GM12878 (cell line): ENCODE results near the gene UNC13D. TPM values are rescaled to one million over a fixed set of nuclear protein-coding genes. Genes with fewer than 3 reads are reported as not detected.
A peak's percentile ranks its signal among the peaks of the same experiment; 100 is the strongest.

Source experiments
- ATF2 ChIP-seq: IDR thresholded peaks from 2 replicates; pipeline ENCODE4 v1.6.1; 2012; ENCODE audit warnings: low read length, inconsistent platforms
- BCL11A ChIP-seq: IDR thresholded peaks from 2 replicates; pipeline ENCODE4 v1.6.1; 2011; ENCODE audit warnings: low read depth, low read length
- CBX3 ChIP-seq: fragments of 200-600 bp; sonication (generic); IDR thresholded peaks from 2 replicates; pipeline ENCODE4 v1.6.1; 2016; ENCODE audit warnings: low read depth, borderline replicate concordance
- CREM ChIP-seq: IDR thresholded peaks from 2 replicates; pipeline ENCODE4 v1.6.1; 2014; ENCODE audit warnings: antibody characterized with exemption, low read depth
- ELK1 ChIP-seq: IDR thresholded peaks from 2 replicates; pipeline ENCODE4 v1.6.1; 2012; ENCODE audit warnings: low read depth, low read length, improper control_type of control experiment
- IKZF1 ChIP-seq: fragments of 450-650 bp; conservative IDR thresholded peaks from 2 replicates; pipeline ENCODE4 v1.6.1; 2017; ENCODE audit warnings: antibody characterized with exemption, mild to moderate bottlenecking
- LARP7 ChIP-seq: fragments of 450-650 bp; IDR thresholded peaks from 2 replicates; pipeline ENCODE4 v1.6.1; 2017; ENCODE audit warnings: mild to moderate bottlenecking
- MTA2 ChIP-seq: fragments of 450-650 bp; IDR thresholded peaks from 2 replicates; pipeline ENCODE4 v1.6.1; 2016; ENCODE audit warnings: low read depth, mild to moderate bottlenecking, moderate library complexity
- MTA3 ChIP-seq: IDR thresholded peaks from 2 replicates; pipeline ENCODE4 v1.6.1; 2012; ENCODE audit warnings: low read length, inconsistent platforms, borderline replicate concordance
- NR2F1 ChIP-seq: fragments of 450-650 bp; conservative IDR thresholded peaks from 2 replicates; pipeline ENCODE4 v1.6.1; 2017; ENCODE audit warnings: mild to moderate bottlenecking
- PKNOX1 ChIP-seq: fragments of 450-650 bp; IDR thresholded peaks from 2 replicates; pipeline ENCODE4 v1.6.1; 2016; ENCODE audit warnings: mild to moderate bottlenecking
- PML ChIP-seq: IDR thresholded peaks from 2 replicates; pipeline ENCODE4 v1.6.1; 2012; ENCODE audit warnings: low read length, inconsistent platforms
- POLR2A ChIP-seq: IDR thresholded peaks from 2 replicates; pipeline ENCODE4 v1.6.1; 2011; ENCODE audit warnings: low read depth, mild to moderate bottlenecking, low read length
- POLR2AphosphoS2 ChIP-seq: IDR thresholded peaks from 2 replicates; pipeline ENCODE4 v1.6.1; 2011; ENCODE audit warnings: low read depth, mild to moderate bottlenecking, low read length, improper control_type of control experiment, moderate library complexity
- POU2F2 ChIP-seq: IDR thresholded peaks from 3 replicates; pipeline ENCODE4 v1.6.1; 2011; ENCODE audit warnings: low read depth, mild to moderate bottlenecking, low read length, borderline replicate concordance
- RAD21 ChIP-seq: IDR thresholded peaks from 2 replicates; pipeline ENCODE4 v1.6.1; 2011; ENCODE audit warnings: mild to moderate bottlenecking, low read depth, low read length, moderate library complexity; ENCODE audit not compliant: insufficient read depth
- RB1 ChIP-seq: fragments of 450-650 bp; formaldehyde crosslinking; IDR thresholded peaks from 2 replicates; pipeline ENCODE4 v1.6.1; 2017; ENCODE audit warnings: mild to moderate bottlenecking, borderline replicate concordance
- SIN3A ChIP-seq: IDR thresholded peaks from 2 replicates; pipeline ENCODE4 v1.6.1; 2012; ENCODE audit warnings: low read depth, low read length, improper control_type of control experiment
- SMARCA5 ChIP-seq: fragments of 450-650 bp; IDR thresholded peaks from 2 replicates; pipeline ENCODE4 v1.6.1; 2017; ENCODE audit warnings: mild to moderate bottlenecking
- SMC3 ChIP-seq: IDR thresholded peaks from 2 replicates; pipeline ENCODE4 v1.6.1; 2011; ENCODE audit warnings: low read length, improper control_type of control experiment, borderline replicate concordance
- SP1 ChIP-seq: IDR thresholded peaks from one replicate; pipeline ENCODE4 v1.6.1; 2011; ENCODE audit warnings: low read depth, low read length
- STAT1 ChIP-seq: fragments of 450-650 bp; conservative IDR thresholded peaks from 2 replicates; pipeline ENCODE4 v1.6.1; 2014; ENCODE audit warnings: antibody characterized with exemption, mild to moderate bottlenecking
- TAF1 ChIP-seq: IDR thresholded peaks from 2 replicates; pipeline ENCODE4 v1.6.1; 2011; ENCODE audit warnings: mild to moderate bottlenecking, low read depth, low read length, borderline replicate concordance
- TCF12 ChIP-seq: IDR thresholded peaks from 2 replicates; pipeline ENCODE4 v1.6.1; 2011; ENCODE audit warnings: low read depth, mild to moderate bottlenecking, low read length
- YY1 ChIP-seq: IDR thresholded peaks from 2 replicates; pipeline ENCODE4 v1.6.1; 2011; ENCODE audit warnings: low read depth, mild to moderate bottlenecking, low read length
- ZBTB4 ChIP-seq: fragments of 450-650 bp; formaldehyde crosslinking; IDR thresholded peaks from 2 replicates; pipeline ENCODE4 v1.4.0; 2022; ENCODE audit warnings: mild to moderate bottlenecking, moderate library complexity
- polyA plus RNA-seq, 11 experiments: library from polyadenylated mRNA; depleted of rRNA in 4 of 11; unstranded in 6 of 11; stranded (reverse) in 5 of 11; fragments of >200 nt; fragmentation: Nextera tagmentation in 4 of 11; fragmentation: Illumina TruSeq in 1 of 11; extraction: Ambion mirVana in 4 of 11; extraction: Trizol in 1 of 11; gene quantifications; 1 replicate in 1 of 11; 2 replicates in 10 of 11; pipeline versions ENCODE4 v1.2.1 to v1.2.3, GENCODE V29; 2011 to 2016; ENCODE audit warnings: inconsistent platforms in 2 of 11, missing spikeins in 2 of 11, low read depth in 1 of 11
- total RNA-seq, 4 experiments: library from RNA; depleted of rRNA in 3 of 4; stranded (reverse); fragments of >200 nt in 3 of 4; fragmentation: Illumina TruSeq in 1 of 4; extraction: Trizol in 1 of 4; gene quantifications; 2 replicates each; pipeline versions ENCODE4 v1.2.1 to v1.2.3, GENCODE V29; 2013 to 2021

Gene UNC13D
- total and polyA plus RNA-seq, 10 of the 15 experiments (the other 5 are each of a cell fraction or from before 2014, with no cell fraction given) = 0.32 to 63.9 (median 25.2) TPM

GRCh38 chr17:75845058-75845711, 981 bp upstream of the UNC13D start (continued):
- TF ChIP-seq ELK1 = no peak
- 0 out of 2 replicates have a peak, but pooled peaks have one; percentile 20 for TF ChIP-seq TAF1
- TF ChIP-seq CBX3 = no peak
- TF ChIP-seq CREM = no peak
- TF ChIP-seq SMARCA5 = peak; percentile 75; the same call in 1 of the 2 replicates
- TF ChIP-seq MTA2 = peak; percentile 35; the same call in 1 of the 2 replicates
- peak; percentile 89 for TF ChIP-seq PKNOX1
- 0 out of 2 replicates have a peak, but pooled peaks have one; percentile 16 for TF ChIP-seq STAT1
- TF ChIP-seq TCF12 = peak; percentile 76; the same call in 1 of the 2 replicates
- no peak; the same call in 1 of the 2 replicates for TF ChIP-seq POLR2AphosphoS2
- TF ChIP-seq POLR2A = peak; percentile 59; the same call in 1 of the 2 replicates
- TF ChIP-seq RAD21 = peak; percentile 50
- TF ChIP-seq ATF2 = no peak
- peak; percentile 7 for TF ChIP-seq SP1
- TF ChIP-seq POU2F2 = no peak
- no peak for TF ChIP-seq ZBTB4
- no peak for TF ChIP-seq PML
- peak; percentile 62 for TF ChIP-seq LARP7
- TF ChIP-seq NR2F1 = peak; percentile 64
- no peak for TF ChIP-seq BCL11A
- TF ChIP-seq RB1 = peak; percentile 87; the same call in 1 of the 2 replicates
- TF ChIP-seq SMC3 = peak; percentile 54; the same call in 1 of the 2 replicates
- TF ChIP-seq IKZF1 = peak; percentile 82
- TF ChIP-seq YY1 = peak; percentile 68; the same call in 1 of the 2 replicates
- TF ChIP-seq SIN3A = peak; percentile 68
- no peak for TF ChIP-seq MTA3
